CD4-positive, alpha-beta T cell (primary cell): ENCODE data around the gene NRXN3. TPM values are rescaled to one million over a fixed set of nuclear protein-coding genes. Genes with fewer than 3 reads are reported as not detected.

Experiments
- ATAC-seq: fragments of 200-7000 bp; cut with Tn5 transposase; one replicate; pipeline ENCODE4 v1.10.0; 2022; ENCODE audit warnings: mild to moderate bottlenecking; ENCODE audit not compliant: poor library complexity
- CTCF ChIA-PET: fragments of 350-600 bp; sonication (Branson Sonifier 250); formaldehyde crosslinking; loops from one replicate; lab custom pipeline; 2021; ENCODE audit warnings: antibody characterized with exemption, inconsistent platforms; lab: Charles Lee
- POLR2A ChIA-PET: fragments of 350-600 bp; sonication (Branson Sonifier 250); formaldehyde crosslinking; loops from one replicate; lab custom pipeline; 2021; ENCODE audit warnings: antibody characterized with exemption, inconsistent platforms; lab: Charles Lee
- DNase-seq, 14 experiments: peaks; one replicate each; pipeline ENCODE4 v3.0.0-alpha.2; 2013 to 2020; ENCODE audit warnings: mixed read lengths in 2 of 14
- H3K27ac ChIP-seq, 2 donors: one replicate each; pipeline versions ENCODE4 v1.5.1 to v1.7.0; 2013; ENCODE audit warnings: low read length in 2 of 2, low read depth in 1 of 2, mild to moderate bottlenecking in 1 of 2
- H3K27me3 ChIP-seq, 2 experiments: 1 replicate in 1 of 2; 2 replicates in 1 of 2; pipeline versions ENCODE4 v1.6.1 to v1.7.0; 2013; ENCODE audit warnings: low read length in 2 of 2, control low read depth in 1 of 2, mild to moderate bottlenecking in 1 of 2, moderate library complexity in 1 of 2; ENCODE audit not compliant: insufficient read depth in 2 of 2, control insufficient read depth in 1 of 2
- H3K36me3 ChIP-seq: one replicate; pipeline ENCODE4 v1.6.1; 2013; ENCODE audit warnings: low read length, control low read depth; ENCODE audit not compliant: insufficient read depth
- H3K4me1 ChIP-seq: one replicate; pipeline ENCODE4 v1.6.1; 2013; ENCODE audit warnings: low read length, control low read depth; ENCODE audit not compliant: insufficient read depth
- H3K4me3 ChIP-seq: one replicate; pipeline ENCODE4 v1.5.1; 2013; ENCODE audit warnings: mild to moderate bottlenecking, low read length, moderate library complexity
- H3K9me3 ChIP-seq, 2 experiments: 1 replicate in 1 of 2; 2 replicates in 1 of 2; pipeline versions ENCODE4 v1.6.1 to v1.7.0; 2013; ENCODE audit warnings: low read length in 2 of 2, mild to moderate bottlenecking in 2 of 2, control low read depth in 1 of 2, moderate library complexity in 1 of 2; ENCODE audit not compliant: control insufficient read depth in 1 of 2, insufficient read depth in 1 of 2
- H3K27ac Mint-ChIP-seq: one replicate; pipeline ENCODE4 v1.8.0; 2020; ENCODE audit warnings: mixed read lengths
- H3K27me3 Mint-ChIP-seq: one replicate; pipeline ENCODE4 v1.8.0; 2021; ENCODE audit warnings: mixed read lengths
- H3K36me3 Mint-ChIP-seq: one replicate; pipeline ENCODE4 v1.8.0; 2021; ENCODE audit warnings: low read depth, mixed read lengths
- H3K4me1 Mint-ChIP-seq: one replicate; pipeline ENCODE4 v1.8.0; 2021; ENCODE audit warnings: low read depth, mixed read lengths
- H3K4me3 Mint-ChIP-seq: one replicate; pipeline ENCODE4 v1.8.0; 2020; ENCODE audit warnings: mild to moderate bottlenecking, mixed read lengths
- H3K9me3 Mint-ChIP-seq: one replicate; pipeline ENCODE4 v1.8.0; 2020; ENCODE audit warnings: mixed read lengths
- intact Hi-C, 2 experiments: fragments of 100-400 bp; cut with DNase I in 1 of 2; cut with micrococcal nuclease in 1 of 2; formaldehyde crosslinking; loops; one replicate each; pipeline versions ENCODE4 v1.15.1 to v1.9.0; 2023 to 2025; cut with DNase I, micrococcal nuclease
- total RNA-seq, 174 experiments: library from RNA in 2 of 174; stranded (reverse) in 2 of 174; gene quantifications; one replicate each; pipeline ENCODE4 v1.2.3 and lab custom pipeline; 2021 to 2026
- TF ChIP-seq, protein P1 (sequence below): fragments of 200-600 bp; IDR thresholded peaks from one replicate; pipeline ENCODE4 v1.8.0; 2022; ENCODE audit warnings: antibody characterized with exemption, mild to moderate bottlenecking

The NRXN3 gene
- total RNA-seq, 2 experiments from 2014 or later: not detected

GRCh38 chr14:78319887-78320635 lies 149.9 kb downstream of the NRXN3 start:
- Mint-ChIP-seq H3K27ac (no peak overlapping the region), H3K9me3 (peaks cover 2% of the 10 kb centered on the region), H3K27me3 (peaks cover 66% of the 10 kb centered on the region), H3K36me3 (no peaks in the 10 kb centered on the region), H3K4me1 (no peaks in the 10 kb centered on the region), H3K4me3 (no peak overlapping the region)
- intact Hi-C loops: no loop called here
- DNase-seq (no peak), ATAC-seq (no peak)
- Histone ChIP-seq H3K9me3 (no peaks in the 10 kb centered on the region), H3K4me1 (no peaks in the 10 kb centered on the region), H3K27ac (no peak overlapping the region), H3K36me3 (no peaks in the 10 kb centered on the region), H3K27me3 (peaks cover 0 to 2% of the 10 kb centered on the region in 2 experiments), H3K4me3 (no peak overlapping the region)
- CTCF ChIA-PET: no interaction called here
- TF ChIP-seq, protein P1, sequence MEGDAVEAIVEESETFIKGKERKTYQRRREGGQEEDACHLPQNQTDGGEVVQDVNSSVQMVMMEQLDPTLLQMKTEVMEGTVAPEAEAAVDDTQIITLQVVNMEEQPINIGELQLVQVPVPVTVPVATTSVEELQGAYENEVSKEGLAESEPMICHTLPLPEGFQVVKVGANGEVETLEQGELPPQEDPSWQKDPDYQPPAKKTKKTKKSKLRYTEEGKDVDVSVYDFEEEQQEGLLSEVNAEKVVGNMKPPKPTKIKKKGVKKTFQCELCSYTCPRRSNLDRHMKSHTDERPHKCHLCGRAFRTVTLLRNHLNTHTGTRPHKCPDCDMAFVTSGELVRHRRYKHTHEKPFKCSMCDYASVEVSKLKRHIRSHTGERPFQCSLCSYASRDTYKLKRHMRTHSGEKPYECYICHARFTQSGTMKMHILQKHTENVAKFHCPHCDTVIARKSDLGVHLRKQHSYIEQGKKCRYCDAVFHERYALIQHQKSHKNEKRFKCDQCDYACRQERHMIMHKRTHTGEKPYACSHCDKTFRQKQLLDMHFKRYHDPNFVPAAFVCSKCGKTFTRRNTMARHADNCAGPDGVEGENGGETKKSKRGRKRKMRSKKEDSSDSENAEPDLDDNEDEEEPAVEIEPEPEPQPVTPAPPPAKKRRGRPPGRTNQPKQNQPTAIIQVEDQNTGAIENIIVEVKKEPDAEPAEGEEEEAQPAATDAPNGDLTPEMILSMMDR: no peak
- POLR2A ChIA-PET: no interaction called here

DNA sequence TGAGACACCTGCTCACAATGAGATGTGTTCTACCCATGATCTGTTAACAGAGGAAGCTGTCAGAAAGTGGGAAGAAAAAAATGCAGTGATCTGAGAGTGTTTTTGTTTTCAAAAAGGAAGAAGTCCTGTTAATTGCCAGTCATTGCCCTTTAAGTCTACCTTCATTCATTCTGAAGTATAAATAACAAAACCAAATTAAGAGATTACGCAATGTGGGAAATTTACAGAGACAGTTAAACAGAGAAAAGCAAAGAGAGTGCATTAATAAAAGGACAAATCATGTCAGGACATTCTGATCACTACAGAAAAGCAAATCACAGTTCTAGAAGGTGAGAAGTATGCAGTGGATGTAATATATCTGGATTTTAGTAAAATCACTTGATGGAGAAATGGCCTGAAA lies 154.2 kb downstream of the NRXN3 start:
- DNase-seq: no peak
- no peaks in the 10 kb centered on the region for H3K36me3 ChIP-seq
- intact Hi-C loops: no loop called here
- H3K9me3 Mint-ChIP-seq: peaks cover 2% of the 10 kb centered on the region
- H3K36me3 Mint-ChIP-seq: no peaks in the 10 kb centered on the region
- no peaks in the 10 kb centered on the region for H3K9me3 ChIP-seq
- no peaks in the 10 kb centered on the region for H3K4me1 ChIP-seq
- no peak overlapping the region for H3K27ac Mint-ChIP-seq
- no peak overlapping the region for H3K4me3 ChIP-seq
- no peak overlapping the region for H3K27ac ChIP-seq
- H3K4me1 Mint-ChIP-seq: no peaks in the 10 kb centered on the region
- peaks cover 0 to 2% of the 10 kb centered on the region in 2 experiments for H3K27me3 ChIP-seq
- ChIA-PET POLR2A (no interaction called here), CTCF (no interaction called here)
- H3K4me3 Mint-ChIP-seq: no peak overlapping the region
- peaks cover 48% of the 10 kb centered on the region for H3K27me3 Mint-ChIP-seq
- no peak for ATAC-seq
- TF ChIP-seq, protein P1: no peak

GRCh38 chr14:78325911-78326310 lies 155.7 kb downstream of the NRXN3 start:
- Mint-ChIP-seq H3K27me3 (peaks cover 37% of the 10 kb centered on the region), H3K4me1 (no peaks in the 10 kb centered on the region), H3K27ac (no peak overlapping the region), H3K36me3 (no peaks in the 10 kb centered on the region), H3K9me3 (peaks cover 2% of the 10 kb centered on the region), H3K4me3 (no peak overlapping the region)
- H3K36me3 ChIP-seq: no peaks in the 10 kb centered on the region
- H3K27ac ChIP-seq: no peak overlapping the region
- no peaks in the 10 kb centered on the region for H3K4me1 ChIP-seq
- no peaks in the 10 kb centered on the region for H3K9me3 ChIP-seq
- TF ChIP-seq, protein P1: no peak
- DNase-seq (no peak), ATAC-seq (no peak)
- peaks cover 0 to 2% of the 10 kb centered on the region in 2 experiments for H3K27me3 ChIP-seq
- ChIA-PET CTCF (no interaction called here), POLR2A (no interaction called here)
- H3K4me3 ChIP-seq: no peak overlapping the region
- intact Hi-C loops: no loop called here
